ENCODE measurements around the gene PCED1A.
"Not testable (repeated sequence)": the region's sequence is repeated elsewhere in the genome, so short reads cannot be mapped to it uniquely, and the experiment has no call there.

The PCED1A gene

DNA sequence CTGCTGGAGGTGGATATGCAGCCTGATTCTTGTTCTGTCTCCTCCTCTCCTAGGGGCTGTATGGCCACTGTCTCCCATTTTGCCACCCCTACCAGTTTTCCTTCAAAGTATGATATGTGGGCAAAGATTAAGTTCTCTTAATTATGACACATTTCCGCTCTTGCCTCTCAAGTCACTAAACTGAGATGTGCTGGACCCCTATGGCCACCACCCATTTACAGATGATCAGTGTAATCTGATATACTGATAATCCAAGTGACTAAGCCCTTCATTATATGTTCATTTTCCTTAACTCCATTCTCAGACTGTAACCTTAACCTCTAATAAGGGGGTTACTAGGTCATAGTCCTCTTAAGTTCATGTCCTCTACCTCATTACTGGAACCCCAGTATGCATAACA is 26.4 kb downstream of the PCED1A start:
- TF ChIP-seq CTCF (conservative IDR thresholded peaks at IDR 0.05; ENCODE audit: low read length), result no peak
- no peak overlapping the region for H3K4me3 ChIP-seq (ENCODE audit: low read length)
- DNase-seq (ENCODE audit: low read depth), result no peak

DNA sequence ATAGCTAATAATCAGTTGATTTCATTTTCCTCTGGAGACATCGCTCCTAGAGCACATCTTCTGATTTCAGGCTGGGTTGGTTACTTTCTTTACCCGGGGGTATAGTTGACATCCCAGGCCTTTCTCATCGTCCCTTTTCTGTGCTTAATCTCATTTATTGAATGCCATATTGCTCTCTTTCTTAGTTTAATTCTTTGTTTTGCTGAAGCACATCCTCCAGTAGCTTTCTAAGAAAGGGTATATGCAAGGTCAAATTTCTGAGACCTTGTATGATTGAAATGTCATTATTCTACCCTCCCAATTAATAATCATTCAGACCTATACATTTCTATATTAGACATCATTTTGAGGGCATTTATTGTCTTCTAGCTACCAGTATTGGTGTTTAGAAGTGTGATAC is 28.3 kb downstream of the PCED1A start:
- no peak for DNase-seq (ENCODE audit: low read depth)
- H3K4me3 ChIP-seq (ENCODE audit: low read length), result no peak overlapping the region
- TF ChIP-seq CTCF (conservative IDR thresholded peaks at IDR 0.05; ENCODE audit: low read length), result no peak

DNA sequence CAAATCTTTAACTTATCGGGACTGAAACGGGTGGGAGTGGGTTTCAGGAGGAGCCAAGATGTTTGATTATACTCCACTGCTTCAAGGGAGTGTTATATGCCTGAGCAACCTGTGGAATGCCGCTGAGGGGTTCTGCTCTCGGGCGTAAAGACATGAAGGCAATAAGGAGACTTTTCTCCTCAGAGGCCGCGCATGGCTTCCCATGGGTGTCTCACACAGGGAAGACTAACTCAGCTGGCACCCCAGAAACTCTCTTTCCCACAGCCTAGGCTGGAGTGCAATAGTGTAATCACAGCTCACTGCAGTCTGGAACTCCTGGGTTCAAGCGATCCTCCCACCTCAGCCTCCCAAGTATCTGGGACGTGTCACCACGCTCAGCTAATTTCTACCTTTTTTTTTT is 30.8 kb downstream of the PCED1A start:
- DNase-seq (ENCODE audit: low read depth), result no peak
- H3K4me3 ChIP-seq (ENCODE audit: low read length), result no peak overlapping the region
- TF ChIP-seq CTCF (conservative IDR thresholded peaks at IDR 0.05; ENCODE audit: low read length), result no peak

DNA sequence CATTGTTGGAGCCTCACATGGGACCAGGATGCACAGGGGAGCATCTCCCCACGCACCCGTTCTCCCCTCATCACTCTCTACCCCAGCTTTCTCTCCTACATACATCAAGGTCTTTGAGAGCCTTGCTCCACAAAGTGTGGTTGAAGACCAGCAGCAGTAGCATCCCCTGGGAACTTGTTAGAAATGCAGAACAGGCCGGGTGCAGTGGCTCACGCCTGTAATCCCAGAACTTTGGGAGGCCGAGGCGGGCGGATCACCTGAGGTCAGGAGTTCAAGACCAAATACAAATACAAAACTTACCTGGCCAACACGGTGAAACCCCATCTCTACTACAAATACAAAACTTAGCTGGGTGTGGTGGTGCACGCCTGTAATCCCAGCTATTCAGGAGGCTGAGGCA is 32.5 kb downstream of the PCED1A start:
- not testable (repeated sequence) for H3K4me3 ChIP-seq (ENCODE audit: low read length); DNase-seq (ENCODE audit: low read depth)

DNA sequence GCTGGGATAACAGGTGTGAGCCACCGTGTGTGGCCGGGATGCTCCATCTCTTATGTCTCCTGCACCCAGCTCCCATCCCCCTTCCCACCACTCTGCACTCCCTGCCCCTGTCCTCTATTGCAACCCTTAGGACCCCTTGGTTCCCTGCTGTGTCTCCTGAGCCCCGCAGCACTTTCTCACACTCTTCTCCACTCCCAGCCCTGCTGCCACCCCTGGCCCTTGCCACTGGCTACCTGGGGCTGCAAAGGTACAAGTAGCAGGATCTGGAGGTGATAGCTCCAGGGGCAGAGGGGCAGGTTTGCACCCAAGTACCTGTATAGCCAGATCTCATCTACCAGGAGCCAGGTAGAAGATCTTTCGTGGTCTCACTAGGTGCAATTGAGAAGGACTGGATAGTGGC is 33.4 kb downstream of the PCED1A start:
- DNase-seq (ENCODE audit: low read depth), result no peak
- no peak overlapping the region for H3K4me3 ChIP-seq (ENCODE audit: low read length)
- no peak for TF ChIP-seq CTCF (conservative IDR thresholded peaks at IDR 0.05; ENCODE audit: low read length)

- no peak for DNase-seq (ENCODE audit: low read depth)
- no peak for TF ChIP-seq CTCF (conservative IDR thresholded peaks at IDR 0.05; ENCODE audit: low read length)
- H3K4me3 ChIP-seq (ENCODE audit: low read length), result no peak overlapping the region
Observed at GRCh38 chr20:2806351-2806701, 34.1 kb downstream of the PCED1A start.

- TF ChIP-seq CTCF (conservative IDR thresholded peaks at IDR 0.05; ENCODE audit: low read length), result no peak
- DNase-seq (ENCODE audit: low read depth), result no peak
- H3K4me3 ChIP-seq (ENCODE audit: low read length), result no peak overlapping the region
Observed at GRCh38 chr20:2805689-2806350, 34.6 kb downstream of the PCED1A start.

Measured in AG10803 (cell line).